MM.1S (cell line): ENCODE results near the gene KRT4.

Source experiments
- EZH2 ChIP-seq: fragments of 300-600 bp; sonication (generic); optimal IDR thresholded peaks from 2 replicates; pipeline ENCODE3; 2017; ENCODE audit warnings: low read depth, mild to moderate bottlenecking, antibody characterized with exemption, low read length, mixed read lengths
- TF ChIP-seq, protein P1 (sequence below): fragments of 300-600 bp; sonication (generic); IDR thresholded peaks from 2 replicates; pipeline ENCODE4 v1.5.1; 2016; ENCODE audit warnings: antibody characterized with exemption, low read length, mixed read lengths

- TF ChIP-seq, protein P1, sequence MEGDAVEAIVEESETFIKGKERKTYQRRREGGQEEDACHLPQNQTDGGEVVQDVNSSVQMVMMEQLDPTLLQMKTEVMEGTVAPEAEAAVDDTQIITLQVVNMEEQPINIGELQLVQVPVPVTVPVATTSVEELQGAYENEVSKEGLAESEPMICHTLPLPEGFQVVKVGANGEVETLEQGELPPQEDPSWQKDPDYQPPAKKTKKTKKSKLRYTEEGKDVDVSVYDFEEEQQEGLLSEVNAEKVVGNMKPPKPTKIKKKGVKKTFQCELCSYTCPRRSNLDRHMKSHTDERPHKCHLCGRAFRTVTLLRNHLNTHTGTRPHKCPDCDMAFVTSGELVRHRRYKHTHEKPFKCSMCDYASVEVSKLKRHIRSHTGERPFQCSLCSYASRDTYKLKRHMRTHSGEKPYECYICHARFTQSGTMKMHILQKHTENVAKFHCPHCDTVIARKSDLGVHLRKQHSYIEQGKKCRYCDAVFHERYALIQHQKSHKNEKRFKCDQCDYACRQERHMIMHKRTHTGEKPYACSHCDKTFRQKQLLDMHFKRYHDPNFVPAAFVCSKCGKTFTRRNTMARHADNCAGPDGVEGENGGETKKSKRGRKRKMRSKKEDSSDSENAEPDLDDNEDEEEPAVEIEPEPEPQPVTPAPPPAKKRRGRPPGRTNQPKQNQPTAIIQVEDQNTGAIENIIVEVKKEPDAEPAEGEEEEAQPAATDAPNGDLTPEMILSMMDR, result no peak
- no peak for TF ChIP-seq EZH2
Measured at GRCh38 chr12:52766351-52767019, 47.4 kb downstream of the KRT4 start.
